GM21381 (cell line): ENCODE data around the gene RHOBTB3.
"Not testable (repeated sequence)": the region's sequence is repeated elsewhere in the genome, so short reads cannot be mapped to it uniquely, and the experiment has no call there.

Experiments
- ATAC-seq: cut with Tn5 transposase; IDR thresholded peaks from one replicate; pipeline ENCODE4 v1.9.1; 2021; ENCODE audit warnings: mild to moderate bottlenecking, moderate library complexity; ENCODE audit not compliant: unreplicated experiment

RHOBTB3 gene

GRCh38 chr5:95797301-95797700 lies 66.2 kb downstream of the RHOBTB3 start:
- ATAC-seq: no peak

- no peak for ATAC-seq
Measured at GRCh38 chr5:95798048-95798447, 66.9 kb downstream of the RHOBTB3 start.

DNA sequence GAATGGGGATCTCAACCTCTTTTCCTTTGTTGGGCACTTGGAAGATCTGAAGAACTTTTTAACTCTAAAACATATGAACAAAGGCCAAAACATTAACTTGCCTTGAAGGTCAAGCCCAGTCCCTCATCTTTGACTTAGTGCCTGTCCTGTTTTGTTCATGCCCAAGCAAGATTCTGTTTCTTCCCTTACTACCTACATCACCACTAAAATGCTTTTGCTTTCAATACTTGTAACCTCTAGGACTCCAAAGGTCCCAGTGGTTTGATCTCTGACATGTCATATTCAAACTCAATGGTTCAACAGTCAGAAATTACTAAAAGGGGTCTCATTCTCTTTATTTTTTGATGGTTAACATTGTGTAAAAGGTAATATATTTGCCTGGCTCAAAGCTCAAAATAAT lies 67.4 kb downstream of the RHOBTB3 start:
- ATAC-seq: no peak

- no peak for ATAC-seq
Measured at GRCh38 chr5:95799191-95799835, 68.2 kb downstream of the RHOBTB3 start.

GRCh38 chr5:95800553-95800952 lies 69.4 kb downstream of the RHOBTB3 start:
- ATAC-seq: no peak

DNA sequence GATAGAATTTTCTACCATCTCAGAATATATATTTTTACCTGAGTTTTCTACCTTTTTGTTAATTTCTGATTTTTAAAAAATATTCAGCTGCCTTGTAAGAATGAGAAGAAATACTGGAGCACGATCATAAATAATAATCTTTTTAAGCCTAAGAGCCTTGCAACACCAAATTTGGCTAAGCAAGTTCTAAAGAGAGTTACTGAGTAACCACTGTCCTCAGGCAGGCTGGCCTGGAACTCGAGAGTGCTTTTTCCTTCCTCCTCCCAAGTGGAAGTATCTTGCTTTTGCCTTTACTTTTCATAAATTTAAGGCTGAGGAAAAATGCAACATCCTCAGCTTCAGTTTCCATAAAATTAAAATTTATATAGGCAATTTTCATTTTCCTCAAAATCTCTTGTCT lies 70.4 kb downstream of the RHOBTB3 start:
- ATAC-seq: no peak

- no peak for ATAC-seq
Measured at GRCh38 chr5:95801961-95802360, 70.8 kb downstream of the RHOBTB3 start.

GRCh38 chr5:95803271-95804148 lies 72.4 kb downstream of the RHOBTB3 start:
- no peak for ATAC-seq

GRCh38 chr5:95804736-95805539 lies 73.8 kb downstream of the RHOBTB3 start:
- no peak for ATAC-seq

- no peak for ATAC-seq
Measured at GRCh38 chr5:95806687-95807086, 75.6 kb downstream of the RHOBTB3 start.

DNA sequence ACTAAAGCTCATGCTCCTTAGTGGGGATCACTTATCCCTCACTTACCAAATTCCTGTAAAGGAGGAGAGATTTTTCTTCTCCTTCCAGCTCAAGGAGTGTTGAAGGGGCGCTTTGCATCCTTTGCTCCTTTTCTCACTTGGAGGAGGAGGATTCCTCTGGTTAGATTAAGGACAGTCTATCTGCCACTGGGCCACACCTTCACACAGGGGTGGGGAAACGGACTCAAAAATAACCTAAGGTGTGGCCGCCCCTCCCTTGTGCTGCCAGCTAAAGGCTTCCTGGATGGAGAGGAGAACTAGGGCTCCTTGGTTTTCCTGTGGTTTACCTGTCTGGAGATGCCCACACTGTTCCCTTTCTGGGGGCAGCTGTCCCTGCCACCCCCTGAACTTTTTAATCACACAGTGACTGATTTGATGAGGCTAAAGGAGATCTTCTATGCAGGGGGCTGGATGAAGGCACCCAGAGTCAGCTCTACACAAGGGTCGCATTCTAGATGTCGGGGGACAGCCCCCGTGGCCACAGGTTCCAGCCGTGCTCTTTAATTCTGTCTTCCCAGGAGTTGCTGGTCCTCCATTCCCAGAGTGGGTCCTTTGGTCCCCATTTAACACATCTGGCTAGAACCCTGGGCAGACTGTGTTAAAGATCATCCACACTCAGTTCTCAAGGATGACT lies 77.0 kb downstream of the RHOBTB3 start:
- ATAC-seq: no peak

DNA sequence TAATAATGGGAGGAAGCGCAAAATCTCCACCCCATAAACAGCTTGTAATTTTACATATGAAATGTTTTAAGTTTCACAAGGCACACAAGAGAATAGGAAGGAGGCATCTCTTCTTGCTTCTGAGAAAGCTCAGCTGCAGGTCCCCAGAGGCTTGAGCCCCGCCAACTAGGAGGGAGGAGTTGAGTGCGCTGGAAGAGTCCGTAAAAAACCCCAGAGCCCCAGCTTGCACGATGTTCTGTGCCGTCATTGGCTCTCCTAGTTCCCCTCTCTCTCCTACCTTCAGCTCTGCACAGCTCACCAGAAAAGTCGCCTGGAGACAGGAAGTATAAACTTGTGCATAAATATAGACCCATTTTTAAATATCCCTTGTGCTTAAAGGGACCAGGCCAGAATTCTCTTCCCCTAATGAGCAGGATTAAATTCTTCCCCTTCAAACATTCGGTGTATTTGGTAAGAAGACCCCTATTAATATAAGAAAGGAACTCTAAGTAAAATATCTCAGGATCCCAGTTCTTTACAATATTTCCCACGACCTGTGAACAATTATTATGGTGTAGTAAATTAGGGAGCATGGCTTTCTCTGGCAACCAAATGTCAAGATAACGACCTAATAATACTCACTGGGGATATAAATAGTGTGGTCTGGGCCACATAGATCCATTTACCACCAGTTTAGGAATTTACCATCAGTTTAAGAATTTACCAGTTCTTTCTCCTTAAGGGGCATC lies 77.7 kb downstream of the RHOBTB3 start:
- ATAC-seq: peak; percentile 100

DNA sequence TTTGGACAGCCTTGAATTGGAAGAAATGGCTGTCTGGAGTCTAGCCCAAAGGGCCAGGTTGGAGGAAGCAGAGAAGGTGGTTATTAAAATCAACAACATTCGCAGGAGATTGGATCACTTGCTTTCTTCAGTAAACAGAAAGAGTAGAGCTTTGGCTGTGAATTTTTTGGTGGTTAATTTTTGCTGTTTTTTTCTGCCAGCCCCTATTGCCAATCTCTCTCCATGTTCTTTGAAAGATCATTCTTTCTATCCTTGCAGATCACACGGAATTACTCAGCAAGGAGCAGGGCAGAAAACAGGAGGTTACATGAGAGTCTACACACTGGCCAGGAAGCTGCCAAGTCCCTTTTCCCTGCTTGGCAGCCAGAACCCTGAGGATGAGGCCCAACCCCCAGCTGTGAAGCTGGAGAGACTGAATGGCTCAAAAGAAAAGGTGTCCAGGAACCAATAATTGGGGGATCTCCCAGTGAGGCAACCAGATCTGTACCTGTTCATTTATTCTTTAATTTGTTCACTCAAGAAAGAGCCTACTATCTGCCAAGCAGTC lies 78.4 kb downstream of the RHOBTB3 start:
- ATAC-seq: no peak

DNA sequence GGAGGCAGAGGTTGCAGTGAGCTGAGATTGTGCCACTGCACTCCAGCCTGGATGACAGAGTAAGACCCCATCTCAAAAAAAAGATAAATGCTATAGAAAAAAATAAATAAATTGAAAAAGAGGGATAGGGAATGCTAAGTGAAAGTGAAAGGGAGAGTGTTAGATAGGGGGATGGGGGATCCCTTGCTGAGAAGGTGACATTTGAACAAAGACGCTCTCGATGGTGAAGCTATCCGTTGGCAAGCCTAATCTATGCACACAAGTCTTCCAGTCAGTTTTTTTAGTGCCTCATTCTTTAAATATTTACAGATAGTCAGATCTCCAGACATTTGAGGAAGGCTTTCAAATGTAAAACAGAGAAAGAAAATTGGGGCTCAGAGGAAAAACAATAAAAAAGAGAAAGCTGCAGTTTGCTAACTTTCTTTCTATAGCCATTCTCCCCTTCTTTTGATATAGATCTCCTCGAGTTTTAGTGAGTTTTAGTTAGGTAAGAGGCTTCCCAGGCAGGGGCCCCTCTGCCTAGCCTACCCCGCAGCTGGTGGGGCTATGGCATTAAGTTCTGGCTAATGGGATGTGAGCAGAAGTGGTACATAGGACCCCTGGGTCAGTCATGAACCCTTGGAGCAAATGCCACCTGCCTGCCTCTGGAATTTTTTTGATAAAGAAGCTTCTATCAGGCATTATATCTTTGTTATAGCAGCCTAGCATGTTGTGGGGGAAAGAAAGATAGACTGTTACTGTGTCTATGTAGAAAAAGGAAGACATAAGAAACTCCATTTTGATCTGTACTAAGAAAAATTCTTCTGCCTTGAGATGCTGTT lies 79.4 kb downstream of the RHOBTB3 start:
- ATAC-seq: no peak

- not testable (repeated sequence) for ATAC-seq
Measured at GRCh38 chr5:95811126-95811423, 79.9 kb downstream of the RHOBTB3 start.

GRCh38 chr5:95811461-95812073 lies 80.4 kb downstream of the RHOBTB3 start:
- ATAC-seq: not testable (repeated sequence)

- no peak for ATAC-seq
Measured at GRCh38 chr5:95812074-95812471, 80.9 kb downstream of the RHOBTB3 start.

GRCh38 chr5:95813035-95813434 lies 81.9 kb downstream of the RHOBTB3 start:
- not testable (repeated sequence) for ATAC-seq
